ENCODE measurements around the gene FFAR4. TPM values are rescaled to one million over a fixed set of nuclear protein-coding genes. Genes with fewer than 3 reads are reported as not detected.

FFAR4 gene
- total and polyA plus RNA-seq, 2 experiments from 2014 or later = not detected

GRCh38 chr10:93604146-93604545 is 37.7 kb downstream of the FFAR4 start:
- no peak for TF ChIP-seq EZH2 (IDR thresholded peaks at IDR 0.05; ENCODE audit: insufficient read depth, poor library complexity, severe bottlenecking)
- TF ChIP-seq EZH2phosphoT487 (IDR thresholded peaks at IDR 0.05; ENCODE audit: insufficient read depth, low read depth) = no peak
- H3K4me2 ChIP-seq (ENCODE audit: unreplicated experiment) = no peak overlapping the region
- H3K79me2 ChIP-seq (ENCODE audit: insufficient read depth) = no peaks in the 10 kb centered on the region
- no peaks in the 10 kb centered on the region for H3K4me1 ChIP-seq (ENCODE audit: insufficient read depth)
- H2AFZ ChIP-seq = no peak overlapping the region
- no peak overlapping the region for H3K4me3 ChIP-seq
- no peaks in the 10 kb centered on the region for H3K9me3 ChIP-seq (ENCODE audit: low read depth)
- WGBS, 2 experiments (ENCODE audit: low coverage in 1 of 2, low lambda C conversion rate in 2 of 2, missing lambda C conversion rate in 2 of 2) = 0 to 4% methylated on average over 2 of the region's 2 CpGs
- H3K27ac ChIP-seq = no peak overlapping the region
- in situ Hi-C loops (cut with MboI) = no loop called here
- H4K20me1 ChIP-seq (ENCODE audit: insufficient read depth) = no peaks in the 10 kb centered on the region
- no peak for DNase-seq
- H3K27me3 ChIP-seq (replicated peaks; ENCODE audit: insufficient read depth) = peaks cover 43% of the 10 kb centered on the region
- H3K36me3 ChIP-seq (ENCODE audit: low read depth) = no peaks in the 10 kb centered on the region
- no peaks in the 10 kb centered on the region for H3K9me2 ChIP-seq (ENCODE audit: insufficient read depth)
- no peaks in the 10 kb centered on the region for H3F3A ChIP-seq (ENCODE audit: insufficient read depth)
- H3K9ac ChIP-seq = no peak overlapping the region

- Histone ChIP-seq H3K4me3 (no peak overlapping the region), H3K36me3 (ENCODE audit: low read depth) (no peaks in the 10 kb centered on the region), H3F3A (ENCODE audit: insufficient read depth) (no peaks in the 10 kb centered on the region), H3K27ac (no peak overlapping the region), H3K9ac (no peak overlapping the region), H3K4me2 (ENCODE audit: unreplicated experiment) (no peak overlapping the region), H2AFZ (no peak overlapping the region), H3K27me3 (replicated peaks; ENCODE audit: insufficient read depth) (peaks cover 20% of the 10 kb centered on the region), H3K9me2 (ENCODE audit: insufficient read depth) (no peaks in the 10 kb centered on the region), H4K20me1 (ENCODE audit: insufficient read depth) (no peaks in the 10 kb centered on the region), H3K79me2 (ENCODE audit: insufficient read depth) (no peaks in the 10 kb centered on the region), H3K4me1 (ENCODE audit: insufficient read depth) (no peaks in the 10 kb centered on the region), H3K9me3 (ENCODE audit: low read depth) (no peaks in the 10 kb centered on the region)
- DNase-seq = no peak
- in situ Hi-C loops (cut with MboI) = no loop called here
- WGBS, 2 experiments (ENCODE audit: low coverage in 1 of 2, low lambda C conversion rate in 2 of 2, missing lambda C conversion rate in 2 of 2) = 27 to 31% methylated on average over 3 of the region's 3 CpGs
- no peak for TF ChIP-seq EZH2 (IDR thresholded peaks at IDR 0.05; ENCODE audit: insufficient read depth, poor library complexity, severe bottlenecking)
- no peak for TF ChIP-seq EZH2phosphoT487 (IDR thresholded peaks at IDR 0.05; ENCODE audit: insufficient read depth, low read depth)
Observed at GRCh38 chr10:93608421-93608820, 42.0 kb downstream of the FFAR4 start.

GRCh38 chr10:93612311-93612710 is 45.8 kb downstream of the FFAR4 start, which contains the start of gene PDE6C:
PDE6C (plus strand) TSS chr10:93612537; CDS start chr10:93612726, 189 bp downstream.
- no peak within 1 kb of the TSS for H3K9ac ChIP-seq
- TF ChIP-seq EZH2 (IDR thresholded peaks at IDR 0.05; ENCODE audit: insufficient read depth, poor library complexity, severe bottlenecking) (no peak), EZH2phosphoT487 (IDR thresholded peaks at IDR 0.05; ENCODE audit: insufficient read depth, low read depth) (no peak)
- no peak within 1 kb of the TSS for H3K27ac ChIP-seq
- H3F3A ChIP-seq (ENCODE audit: insufficient read depth) = no peaks in the 10 kb centered on the region
- H3K36me3 ChIP-seq (ENCODE audit: low read depth) = no peaks in the 10 kb centered on the region
- in situ Hi-C loops (cut with MboI) = no loop called here
- H3K79me2 ChIP-seq (ENCODE audit: insufficient read depth) = no peaks in the 10 kb centered on the region
- no peak within 1 kb of the TSS for H2AFZ ChIP-seq
- no peaks in the 10 kb centered on the region for H3K4me1 ChIP-seq (ENCODE audit: insufficient read depth)
- no peak within 1 kb of the TSS for H3K4me2 ChIP-seq (ENCODE audit: unreplicated experiment)
- H3K4me3 ChIP-seq = no peak within 1 kb of the TSS
- H4K20me1 ChIP-seq (ENCODE audit: insufficient read depth) = no peaks in the 10 kb centered on the region
- H3K9me2 ChIP-seq (ENCODE audit: insufficient read depth) = no peaks in the 10 kb centered on the region
- no peaks in the 10 kb centered on the region for H3K9me3 ChIP-seq (ENCODE audit: low read depth)
- DNase-seq = no peak
- 49 to 52% methylated on average over 6 of the region's 6 CpGs for WGBS, 2 experiments (ENCODE audit: low coverage in 1 of 2, low lambda C conversion rate in 2 of 2, missing lambda C conversion rate in 2 of 2)
- H3K27me3 ChIP-seq (replicated peaks; ENCODE audit: insufficient read depth) = peaks cover 16% of the 10 kb centered on the region

- H3K9me2 ChIP-seq (ENCODE audit: insufficient read depth) = no peaks in the 10 kb centered on the region
- no peaks in the 10 kb centered on the region for H4K20me1 ChIP-seq (ENCODE audit: insufficient read depth)
- in situ Hi-C loops (cut with MboI) = no loop called here
- no peaks in the 10 kb centered on the region for H3K4me1 ChIP-seq (ENCODE audit: insufficient read depth)
- H3K4me3 ChIP-seq = no peak overlapping the region
- WGBS, 2 experiments (ENCODE audit: low coverage in 1 of 2, low lambda C conversion rate in 2 of 2, missing lambda C conversion rate in 2 of 2) = 33 to 35% methylated on average over 3 of the region's 3 CpGs
- H3K79me2 ChIP-seq (ENCODE audit: insufficient read depth) = no peaks in the 10 kb centered on the region
- DNase-seq = no peak
- no peaks in the 10 kb centered on the region for H3F3A ChIP-seq (ENCODE audit: insufficient read depth)
- H3K9me3 ChIP-seq (ENCODE audit: low read depth) = no peaks in the 10 kb centered on the region
- H3K4me2 ChIP-seq (ENCODE audit: unreplicated experiment) = no peak overlapping the region
- H3K27ac ChIP-seq = no peak overlapping the region
- H3K9ac ChIP-seq = no peak overlapping the region
- no peak overlapping the region for H2AFZ ChIP-seq
- H3K27me3 ChIP-seq (replicated peaks; ENCODE audit: insufficient read depth) = peaks cover 16% of the 10 kb centered on the region
- TF ChIP-seq EZH2 (IDR thresholded peaks at IDR 0.05; ENCODE audit: insufficient read depth, poor library complexity, severe bottlenecking) = no peak
- no peak for TF ChIP-seq EZH2phosphoT487 (IDR thresholded peaks at IDR 0.05; ENCODE audit: insufficient read depth, low read depth)
- H3K36me3 ChIP-seq (ENCODE audit: low read depth) = no peaks in the 10 kb centered on the region
Observed at GRCh38 chr10:93613126-93613525, 46.7 kb downstream of the FFAR4 start.

Measured in GM23248 (cell line).